GM19328 (cell line): ENCODE data around the gene PDIA2.

ENCODE experiments used
- ATAC-seq: cut with Tn5 transposase; IDR thresholded peaks from one replicate; pipeline ENCODE4 v1.9.1; 2021; ENCODE audit warnings: mild to moderate bottlenecking, moderate library complexity; ENCODE audit not compliant: unreplicated experiment

Gene PDIA2

GRCh38 chr16:296276-296675 lies 13.3 kb downstream of the PDIA2 start:
- ATAC-seq, result no peak

- ATAC-seq, result no peak
These were observed 14.0 kb downstream of the PDIA2 start for GRCh38 chr16:296806-297510.

GRCh38 chr16:297832-298231 lies 14.9 kb downstream of the PDIA2 start:
- ATAC-seq, result no peak

- no peak for ATAC-seq
These were observed 18.3 kb downstream of the PDIA2 start for GRCh38 chr16:301235-301634.

GRCh38 chr16:301950-302349 lies 19.0 kb downstream of the PDIA2 start:
- ATAC-seq, result no peak

- no peak for ATAC-seq
These were observed 21.0 kb downstream of the PDIA2 start for GRCh38 chr16:303760-304505.

- no peak for ATAC-seq
These were observed 23.1 kb downstream of the PDIA2 start for GRCh38 chr16:305916-306626.

GRCh38 chr16:306911-307370 lies 24.0 kb downstream of the PDIA2 start:
- ATAC-seq, result no peak

- no peak for ATAC-seq
These were observed 24.8 kb downstream of the PDIA2 start for GRCh38 chr16:307691-308312.

- ATAC-seq, result no peak
These were observed 26.5 kb downstream of the PDIA2 start for GRCh38 chr16:309476-309875.

GRCh38 chr16:311725-312124 lies 28.8 kb downstream of the PDIA2 start:
- no peak for ATAC-seq

- ATAC-seq, result no peak
These were observed 31.4 kb downstream of the PDIA2 start for GRCh38 chr16:314351-314750.

GRCh38 chr16:314795-315299 lies 31.9 kb downstream of the PDIA2 start:
- ATAC-seq, result no peak

- no peak for ATAC-seq
These were observed 33.9 kb downstream of the PDIA2 start for GRCh38 chr16:316741-317464.

GRCh38 chr16:317583-317982 lies 34.6 kb downstream of the PDIA2 start:
- ATAC-seq, result no peak

GRCh38 chr16:318628-319027 lies 35.7 kb downstream of the PDIA2 start:
- no peak for ATAC-seq

GRCh38 chr16:320206-320605 lies 37.2 kb downstream of the PDIA2 start:
- no peak for ATAC-seq

GRCh38 chr16:321532-321931 lies 38.6 kb downstream of the PDIA2 start:
- no peak for ATAC-seq

- no peak for ATAC-seq
These were observed 39.6 kb downstream of the PDIA2 start for GRCh38 chr16:322476-323143.

GRCh38 chr16:324201-324450 lies 41.2 kb downstream of the PDIA2 start:
- ATAC-seq, result no peak
